VCaP (cell line): ENCODE measurements around the gene MOB1B.

Source experiments
- H3K27ac ChIP-seq: fragments of 450-650 bp; 2 replicates; pipeline ENCODE4 v1.5.1; 2017
- TF ChIP-seq, protein P1 (sequence below): fragments of 450-650 bp; conservative IDR thresholded peaks from 2 replicates; pipeline ENCODE4 v1.5.1; 2017; ENCODE audit warnings: mild to moderate bottlenecking, moderate library complexity

Gene MOB1B

GRCh38 chr4:70915036-70915815 lies 13.1 kb downstream of the MOB1B start:
- no peak overlapping the region for H3K27ac ChIP-seq
- TF ChIP-seq, protein P1, sequence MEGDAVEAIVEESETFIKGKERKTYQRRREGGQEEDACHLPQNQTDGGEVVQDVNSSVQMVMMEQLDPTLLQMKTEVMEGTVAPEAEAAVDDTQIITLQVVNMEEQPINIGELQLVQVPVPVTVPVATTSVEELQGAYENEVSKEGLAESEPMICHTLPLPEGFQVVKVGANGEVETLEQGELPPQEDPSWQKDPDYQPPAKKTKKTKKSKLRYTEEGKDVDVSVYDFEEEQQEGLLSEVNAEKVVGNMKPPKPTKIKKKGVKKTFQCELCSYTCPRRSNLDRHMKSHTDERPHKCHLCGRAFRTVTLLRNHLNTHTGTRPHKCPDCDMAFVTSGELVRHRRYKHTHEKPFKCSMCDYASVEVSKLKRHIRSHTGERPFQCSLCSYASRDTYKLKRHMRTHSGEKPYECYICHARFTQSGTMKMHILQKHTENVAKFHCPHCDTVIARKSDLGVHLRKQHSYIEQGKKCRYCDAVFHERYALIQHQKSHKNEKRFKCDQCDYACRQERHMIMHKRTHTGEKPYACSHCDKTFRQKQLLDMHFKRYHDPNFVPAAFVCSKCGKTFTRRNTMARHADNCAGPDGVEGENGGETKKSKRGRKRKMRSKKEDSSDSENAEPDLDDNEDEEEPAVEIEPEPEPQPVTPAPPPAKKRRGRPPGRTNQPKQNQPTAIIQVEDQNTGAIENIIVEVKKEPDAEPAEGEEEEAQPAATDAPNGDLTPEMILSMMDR = no peak

- TF ChIP-seq, protein P1 = no peak
- H3K27ac ChIP-seq = no peak overlapping the region
Observed at GRCh38 chr4:70915874-70916559, 13.8 kb downstream of the MOB1B start.

DNA sequence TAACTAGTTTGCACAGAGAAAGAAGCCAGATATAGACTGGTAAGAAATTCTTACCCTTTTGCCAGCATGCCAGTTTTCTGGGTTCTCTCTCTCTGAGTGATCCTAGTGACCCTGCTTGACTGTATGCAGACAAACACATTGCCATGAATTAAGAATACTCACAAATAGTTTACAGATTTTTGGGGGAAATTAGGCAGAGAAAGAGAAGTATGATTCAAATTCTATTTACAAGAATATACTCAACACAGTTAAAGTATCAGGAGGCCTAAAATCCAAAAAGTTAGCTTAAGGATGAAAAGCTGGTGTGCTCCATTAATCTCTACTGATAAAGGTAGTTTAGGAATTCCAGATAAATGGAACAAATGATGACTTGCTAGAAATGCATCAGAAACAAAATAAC lies 18.4 kb downstream of the MOB1B start:
- TF ChIP-seq, protein P1 = no peak

DNA sequence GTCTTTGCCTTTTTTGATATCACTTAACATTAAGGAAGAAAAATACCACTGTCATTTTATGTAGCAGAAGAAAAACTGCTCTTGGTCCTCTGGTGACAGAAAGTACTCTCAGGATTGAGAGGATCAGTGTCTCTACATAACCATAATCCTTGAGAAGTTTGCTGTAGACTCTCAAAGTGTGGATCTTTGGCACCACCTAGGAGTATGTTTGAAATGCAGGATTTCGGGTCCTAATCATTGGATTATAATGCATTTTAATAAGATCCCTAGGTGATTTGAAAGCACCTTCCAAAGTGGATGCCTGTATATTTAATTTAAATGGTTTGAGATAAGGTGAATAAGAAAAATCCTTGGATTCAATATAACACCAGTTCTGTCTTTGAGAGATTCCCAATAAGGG lies 23.2 kb downstream of the MOB1B start:
- TF ChIP-seq, protein P1 = 0 out of 2 replicates have a peak, but pooled peaks have one; percentile 6
- H3K27ac ChIP-seq = no peak overlapping the region

More for the DNA sequence above, 18.4 kb downstream of the MOB1B start:
- no peak overlapping the region for H3K27ac ChIP-seq

GRCh38 chr4:70925899-70926635 lies 23.9 kb downstream of the MOB1B start:
- no peak overlapping the region for H3K27ac ChIP-seq
- TF ChIP-seq, protein P1 = no peak

GRCh38 chr4:70927502-70928137 lies 25.5 kb downstream of the MOB1B start:
- H3K27ac ChIP-seq = peak overlapping the region; percentile 68
- TF ChIP-seq, protein P1 = no peak
